ENCODE measurements around the gene SLC9C1.
"Not testable (repeated sequence)": the region's sequence is repeated elsewhere in the genome, so short reads cannot be mapped to it uniquely, and the experiment has no call there.

Gene SLC9C1

DNA sequence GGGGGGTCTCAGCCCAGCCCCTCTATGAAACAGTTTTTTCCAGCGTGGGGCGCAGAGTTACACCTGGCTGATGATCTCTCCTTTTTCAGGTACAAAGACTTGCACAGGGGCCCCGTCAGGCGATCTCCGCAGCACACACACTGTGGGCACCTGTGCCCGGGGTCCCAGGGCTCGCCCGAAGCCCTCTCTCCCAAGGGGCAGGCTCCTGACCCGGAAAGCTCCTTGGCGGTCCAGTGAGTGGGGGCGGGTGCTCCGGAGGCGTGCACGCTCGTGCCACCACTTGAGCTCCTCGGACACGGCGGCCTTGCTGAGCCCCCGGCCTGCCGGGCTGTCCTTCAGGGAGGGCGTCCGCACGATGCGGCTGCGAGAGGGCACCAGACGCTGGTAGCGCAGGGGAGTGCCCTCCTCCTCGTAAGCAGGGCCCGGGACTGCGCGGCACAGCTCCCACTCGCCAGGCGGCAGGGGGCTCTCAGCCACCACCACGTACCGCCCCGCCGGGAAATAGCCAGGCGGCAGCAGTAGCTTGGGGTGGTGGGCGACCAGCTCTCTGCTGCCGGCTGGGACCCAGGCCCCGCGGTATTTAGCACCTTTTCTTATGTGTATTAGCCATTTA lies 108.5 kb downstream of the SLC9C1 start:
- not testable (repeated sequence) for DNase-seq

DNA sequence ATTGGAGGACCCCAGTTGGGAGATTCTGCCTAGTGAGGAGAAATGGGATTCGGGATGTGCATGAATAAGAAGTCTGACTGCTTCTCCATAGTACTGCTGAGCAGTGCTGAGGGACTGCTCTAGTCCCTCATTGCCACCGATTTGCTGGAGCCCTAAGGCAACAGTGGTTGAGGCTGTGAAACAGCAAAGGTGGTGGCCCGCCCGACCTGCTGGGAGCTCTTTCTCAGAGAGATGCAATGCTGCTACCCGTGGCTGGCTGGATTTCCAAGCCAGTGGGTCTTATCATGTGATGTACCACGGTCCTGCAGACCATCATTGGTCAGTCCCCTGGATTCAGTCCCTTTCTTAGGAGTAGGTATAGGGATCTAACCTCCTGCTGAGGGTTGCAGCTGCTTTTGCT lies 118.4 kb downstream of the SLC9C1 start:
- no peak for DNase-seq

DNA sequence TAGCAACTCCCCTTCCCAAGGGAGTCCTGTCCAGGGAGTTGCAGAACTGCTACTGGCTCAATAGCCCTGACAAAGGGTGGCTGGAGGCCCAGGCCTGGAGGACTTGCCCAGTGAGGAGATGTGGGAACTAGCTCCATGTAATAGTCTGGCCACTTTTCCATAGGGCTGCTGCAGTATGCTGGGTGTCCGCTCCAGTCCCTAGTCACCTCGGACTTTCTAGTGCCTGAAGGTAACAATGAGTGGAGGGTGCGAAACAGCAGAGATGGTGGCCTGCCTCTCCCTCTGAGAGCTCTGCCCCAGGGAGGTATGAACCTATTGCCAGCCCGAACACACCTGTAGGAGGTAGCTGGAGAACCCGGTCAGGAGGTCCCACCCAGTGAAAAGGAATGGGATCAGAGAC lies 119.0 kb downstream of the SLC9C1 start:
- no peak for DNase-seq

DNA sequence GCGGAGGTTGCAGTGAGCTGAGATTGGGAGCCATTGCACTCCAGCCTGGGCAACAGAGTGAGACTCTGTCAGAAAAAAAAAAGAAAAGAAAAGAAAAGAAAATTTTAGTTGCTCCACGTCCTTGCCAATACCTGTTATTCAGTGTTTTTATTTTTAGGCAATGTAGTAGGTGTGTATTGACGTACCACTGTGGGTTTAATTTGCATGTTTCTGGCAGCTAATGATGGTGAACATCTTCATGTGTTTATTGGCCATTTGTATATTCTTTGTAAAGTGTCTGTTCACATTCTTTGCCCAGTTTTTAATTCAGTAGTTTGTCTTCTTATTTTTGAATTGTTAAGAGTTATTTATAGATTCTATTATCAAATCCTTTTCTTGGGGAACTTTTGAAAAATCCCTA lies 122.9 kb downstream of the SLC9C1 start:
- DNase-seq, result no peak

DNA sequence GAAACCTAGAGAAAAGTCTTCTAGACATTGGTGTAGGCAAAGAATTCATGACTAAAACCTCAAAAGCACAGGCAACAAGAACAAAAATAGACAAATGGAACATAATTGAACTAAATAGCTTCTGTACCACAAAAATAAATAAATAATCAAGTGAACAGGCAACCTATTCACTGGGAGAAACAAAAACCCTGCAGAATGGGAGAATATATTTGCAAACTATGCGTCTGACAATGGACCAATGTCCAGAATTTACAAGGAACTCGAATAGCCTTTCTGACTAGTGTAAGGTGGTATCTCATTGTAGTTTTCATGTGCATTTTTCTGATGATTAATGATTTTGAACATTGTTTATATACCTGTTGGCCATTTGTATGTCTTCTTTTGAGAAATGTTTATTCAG lies 124.0 kb downstream of the SLC9C1 start:
- DNase-seq, result no peak

DNA sequence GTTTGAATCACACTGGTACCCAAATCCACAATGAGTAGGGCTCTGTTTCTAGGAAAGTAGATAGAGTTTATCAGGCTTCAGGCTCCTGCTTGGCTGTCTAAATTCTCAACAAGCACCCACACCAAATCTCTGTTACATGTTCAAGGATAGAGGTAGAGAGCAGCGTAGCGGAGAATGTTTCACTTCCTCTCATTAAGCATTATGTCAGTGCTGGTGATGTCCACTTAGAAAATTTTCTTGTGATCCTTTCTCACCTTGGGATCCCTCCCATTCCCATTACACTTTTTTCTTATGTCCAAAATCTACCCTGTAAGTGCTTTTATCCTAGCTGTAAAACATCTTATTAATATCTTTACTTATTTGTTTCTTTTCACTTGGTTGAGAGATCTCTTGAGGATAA lies 126.3 kb downstream of the SLC9C1 start:
- DNase-seq, result no peak

DNA sequence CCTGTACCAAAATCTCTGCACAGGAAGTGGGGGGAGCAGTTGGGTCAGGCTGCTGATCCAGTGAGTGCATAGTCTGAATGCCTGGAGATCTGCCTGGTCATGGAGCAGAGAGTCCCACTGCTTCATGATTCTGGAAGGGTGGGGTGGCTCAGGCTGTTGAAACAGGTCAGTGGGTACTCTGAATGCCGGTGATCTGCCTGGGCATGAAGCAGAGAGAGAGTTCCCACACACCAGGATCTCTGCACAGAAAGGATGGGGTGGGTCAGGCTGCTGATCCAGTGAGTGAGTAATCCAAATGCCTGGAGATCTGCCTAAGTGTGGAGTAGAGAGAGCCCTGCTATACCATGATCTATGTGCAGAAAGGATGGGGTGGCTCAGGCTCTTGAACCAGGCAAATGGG lies 144.9 kb downstream of the SLC9C1 start:
- DNase-seq, result no peak

DNA sequence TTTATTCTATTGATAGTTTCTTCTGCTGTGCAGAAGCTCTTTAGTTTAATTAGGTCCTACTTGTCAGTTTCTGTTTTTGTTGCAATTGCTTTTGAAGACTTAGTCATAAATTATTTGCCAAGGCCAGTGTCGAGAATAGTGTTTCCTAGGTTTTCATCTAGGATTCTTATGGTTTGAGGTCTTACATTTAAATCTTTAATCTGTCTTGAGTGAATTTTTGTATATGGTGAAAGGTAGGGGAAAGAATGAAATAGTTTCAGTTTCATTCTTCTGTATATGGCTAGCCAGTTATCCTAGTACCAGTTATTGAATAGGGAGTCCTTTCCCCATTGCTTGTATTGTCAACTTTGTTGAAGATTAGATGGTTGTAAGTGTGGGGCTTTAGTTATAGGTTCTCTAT lies 150.3 kb downstream of the SLC9C1 start:
- no peak for DNase-seq

DNA sequence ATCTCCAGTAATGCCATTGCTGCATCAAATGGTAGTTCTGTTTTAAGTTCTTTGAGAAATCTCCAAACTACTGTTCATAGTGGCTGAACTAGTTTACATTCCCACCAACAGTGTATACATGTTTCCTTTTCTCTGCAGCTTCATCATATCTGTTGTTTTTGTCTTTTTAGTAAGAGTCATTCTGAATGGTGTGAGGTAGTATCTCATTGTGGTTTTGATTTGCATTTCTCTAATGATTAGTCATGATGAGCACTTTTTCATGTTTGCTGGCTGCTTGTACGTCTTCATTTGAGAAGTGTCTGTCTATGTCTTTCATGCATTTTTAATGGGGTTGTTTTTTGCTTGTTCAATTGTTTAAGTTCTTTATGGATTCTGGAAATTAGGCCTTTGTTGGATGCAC lies 150.8 kb downstream of the SLC9C1 start:
- no peak for DNase-seq

DNA sequence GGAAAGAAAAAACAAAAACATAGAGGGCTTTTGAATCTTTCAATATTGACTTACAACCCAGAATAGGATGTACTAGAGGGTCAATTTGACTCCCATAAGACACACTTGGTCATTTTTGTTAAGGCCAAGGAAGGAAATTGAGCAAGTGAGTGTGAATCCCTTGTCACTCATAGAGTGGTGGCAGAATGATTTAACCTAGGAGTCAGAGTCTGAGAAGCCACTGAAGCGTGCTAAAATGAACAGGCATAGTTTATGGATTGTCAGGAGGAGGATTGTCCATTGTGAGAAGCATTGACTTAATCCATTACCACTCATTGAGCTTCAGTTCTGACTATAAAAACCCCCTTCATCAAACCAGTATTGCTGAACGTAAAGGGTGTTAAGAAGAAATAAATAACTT lies 152.7 kb downstream of the SLC9C1 start:
- DNase-seq, result no peak

DNA sequence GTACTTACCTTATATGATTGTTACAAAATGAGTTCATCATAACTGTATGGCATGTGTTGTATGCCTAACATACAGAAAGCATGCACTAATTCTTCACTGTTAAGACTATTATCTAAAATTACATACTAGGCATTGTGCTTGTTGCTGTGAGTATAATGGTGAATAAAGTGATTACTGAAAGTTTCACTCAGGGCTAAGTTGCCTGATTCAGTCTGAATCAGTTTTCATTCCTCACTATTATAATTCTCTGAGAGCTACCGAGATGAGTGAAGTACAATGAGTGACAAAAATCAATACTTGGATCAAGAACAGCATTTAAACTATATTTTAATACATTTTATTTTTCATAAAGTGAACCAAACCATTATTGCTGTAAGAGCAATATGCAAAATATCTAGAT lies 153.4 kb downstream of the SLC9C1 start:
- DNase-seq, result no peak

DNA sequence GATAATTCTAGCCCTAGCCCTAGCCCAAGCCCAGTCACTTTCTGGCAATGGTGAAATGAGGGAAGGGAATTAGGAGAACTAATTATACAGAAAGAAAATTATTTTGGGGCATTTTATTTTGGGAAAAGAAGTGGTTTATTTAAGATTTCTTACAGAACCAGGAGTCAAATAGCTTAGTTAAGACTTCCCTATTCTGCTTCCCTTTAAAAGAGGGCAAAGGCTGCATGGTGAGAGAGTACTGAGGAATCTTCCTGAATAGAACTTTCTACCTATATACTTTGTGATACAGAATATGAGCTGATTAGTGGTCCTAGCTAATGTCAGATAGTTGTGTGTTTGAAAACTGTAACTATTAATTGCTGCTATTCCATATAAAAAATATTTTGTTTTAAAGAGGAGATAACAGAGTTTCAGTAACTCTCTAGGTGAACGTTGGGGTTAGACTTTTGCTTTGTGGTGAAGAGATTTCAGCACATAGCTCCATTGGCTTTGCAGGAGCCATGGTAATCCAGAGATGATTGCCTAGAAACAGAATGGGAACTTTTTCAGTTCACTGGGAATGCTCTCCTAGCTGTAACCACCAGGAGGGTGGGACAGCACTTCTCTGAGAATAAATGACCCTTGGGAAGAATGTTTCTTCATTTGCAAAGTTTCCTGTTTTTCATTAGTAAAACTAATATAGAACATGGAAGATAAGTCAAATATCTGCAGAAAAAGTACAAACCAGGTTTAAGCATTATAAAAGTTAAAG lies 155.6 kb downstream of the SLC9C1 start:
- no peak for DNase-seq

DNA sequence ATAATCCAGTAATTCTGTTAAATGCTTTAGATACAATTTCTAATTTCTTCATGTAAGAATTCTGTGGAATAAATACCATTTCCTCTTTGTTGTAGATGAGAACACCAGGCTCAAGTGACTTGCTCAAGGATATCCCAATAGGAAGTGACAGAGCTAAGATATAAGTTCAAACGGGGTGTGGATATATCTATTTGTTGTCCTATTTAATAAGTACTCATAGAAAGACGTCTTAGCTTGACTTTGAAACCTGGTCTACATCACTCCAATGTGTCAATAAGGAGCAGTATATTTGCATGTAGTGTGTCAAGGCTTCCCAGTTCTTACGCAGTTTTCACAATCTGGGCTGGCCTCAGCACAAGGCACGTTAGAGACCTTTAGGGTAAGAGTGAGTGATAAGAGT lies 156.2 kb downstream of the SLC9C1 start:
- DNase-seq, result no peak

DNA sequence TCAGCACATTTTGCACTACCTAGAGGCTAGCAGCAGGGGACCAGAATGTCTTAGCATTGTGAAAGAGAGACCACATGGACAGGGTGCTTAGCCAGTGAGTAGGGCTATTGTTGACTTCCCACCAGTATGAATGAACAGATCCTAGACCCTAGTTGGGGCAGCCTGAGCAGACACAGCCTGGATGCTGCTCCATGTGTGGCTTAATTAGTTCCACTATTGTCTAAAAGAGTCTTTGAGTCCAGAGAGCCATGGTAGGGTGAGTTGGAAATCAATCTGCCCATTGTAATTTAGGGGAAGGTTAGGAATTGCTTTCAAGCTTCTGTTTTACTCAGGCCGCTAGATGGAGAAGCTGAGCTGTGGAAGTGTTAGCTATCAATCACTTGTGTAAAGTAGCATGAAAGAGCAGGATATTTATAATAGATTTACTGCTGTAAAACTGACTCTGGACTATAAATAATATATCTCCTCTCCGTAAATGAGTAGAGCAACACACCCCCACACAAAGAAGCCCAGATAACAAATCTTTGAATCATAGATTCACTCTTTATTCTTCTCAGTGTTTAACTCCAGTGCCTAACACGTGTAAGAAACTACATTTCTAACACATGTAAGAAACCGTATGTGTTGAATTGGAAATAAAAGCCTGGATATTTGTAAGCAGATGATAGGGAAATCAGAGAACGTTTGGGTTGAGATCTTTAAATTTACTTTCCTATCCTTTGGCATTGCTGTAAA lies 156.9 kb downstream of the SLC9C1 start:
- DNase-seq, result peak in 1 of 2 experiments; percentile 47

DNA sequence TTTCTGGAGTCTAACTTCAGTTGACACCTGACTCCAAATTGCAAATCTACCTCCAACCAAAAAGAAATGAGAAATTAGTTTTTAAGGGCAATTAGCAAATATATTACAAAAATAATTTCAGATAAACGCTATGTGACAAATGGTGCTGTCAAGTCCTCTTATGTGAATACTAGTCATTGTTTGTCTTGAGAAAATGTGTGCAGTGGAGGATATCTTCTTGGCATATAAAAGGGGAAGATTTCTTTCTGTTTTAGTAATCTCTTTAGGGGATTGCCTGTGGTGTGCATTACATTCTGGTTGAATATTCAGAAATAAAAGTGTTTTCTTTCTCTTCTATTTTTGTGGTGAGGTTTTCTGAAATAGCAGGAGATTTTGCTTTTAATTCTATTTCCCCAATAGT lies 158.0 kb downstream of the SLC9C1 start:
- DNase-seq, result no peak

DNA sequence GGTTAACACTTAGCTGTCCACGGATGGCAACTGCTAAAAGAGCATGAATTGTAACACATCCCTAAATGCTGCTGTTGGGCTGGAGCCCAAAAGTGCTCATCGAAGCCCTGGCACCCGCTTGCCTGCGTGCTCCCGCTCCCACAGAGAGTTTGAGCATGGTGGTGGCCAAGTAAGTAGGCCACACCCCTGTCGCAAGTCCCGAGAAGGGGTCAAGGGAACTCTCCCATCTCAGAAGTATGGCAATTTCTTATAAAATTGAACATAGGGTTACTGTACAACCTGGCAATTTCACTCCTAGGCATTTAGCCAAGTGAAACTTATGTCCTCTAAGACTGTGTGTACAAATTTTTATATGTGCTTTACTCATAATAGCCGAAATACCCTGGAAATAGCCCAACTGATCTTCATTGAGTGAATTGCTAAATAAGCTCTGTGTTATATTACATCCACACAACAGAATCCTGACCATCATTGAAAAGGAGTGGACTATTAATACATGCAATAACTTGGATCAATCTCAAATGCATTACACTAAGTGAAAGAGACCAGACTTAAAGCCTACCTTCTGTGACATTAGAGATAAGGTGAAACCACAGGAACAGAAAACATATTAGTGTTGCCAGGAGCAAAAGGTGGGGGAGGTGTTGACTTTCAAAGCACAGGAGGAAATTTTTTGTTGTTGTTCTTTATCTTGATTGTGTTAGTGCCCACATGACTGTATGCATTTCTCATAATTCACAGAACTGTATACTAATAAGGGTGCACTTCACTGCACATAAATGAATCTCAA lies 159.5 kb downstream of the SLC9C1 start:
- DNase-seq, result no peak

DNA sequence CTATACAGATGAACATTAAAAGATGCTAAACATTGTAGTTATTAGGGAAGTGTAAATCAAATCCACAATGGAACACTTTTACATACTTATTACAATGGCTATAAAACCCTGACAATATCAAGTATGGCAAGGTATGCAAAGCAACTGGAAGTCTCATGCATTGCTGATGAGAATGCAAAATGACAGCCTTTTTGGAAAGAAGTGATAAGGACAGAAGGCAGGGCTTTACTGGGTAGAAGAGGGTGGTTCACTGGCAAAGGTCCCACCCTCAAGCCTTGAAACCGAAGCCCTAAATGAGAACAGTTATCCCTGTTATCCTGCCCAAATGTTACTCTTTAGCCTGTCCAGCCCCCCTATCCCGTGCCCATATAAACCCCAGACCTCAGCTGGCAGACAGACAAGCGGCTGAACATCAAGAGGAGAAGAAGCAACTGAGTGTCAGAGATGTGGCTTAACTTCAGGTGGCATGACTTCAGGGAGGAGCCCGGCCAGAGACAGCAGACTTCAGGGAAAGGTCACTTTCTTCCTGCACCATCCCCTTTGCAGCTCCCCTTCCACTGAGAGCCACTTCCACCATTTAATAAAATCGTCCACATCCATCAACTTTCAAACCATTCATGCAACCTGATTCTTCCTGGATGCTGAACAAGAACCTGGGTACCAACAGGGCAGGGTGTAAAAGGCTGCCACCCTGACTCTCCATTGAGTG lies 160.2 kb downstream of the SLC9C1 start:
- DNase-seq, result no peak

DNA sequence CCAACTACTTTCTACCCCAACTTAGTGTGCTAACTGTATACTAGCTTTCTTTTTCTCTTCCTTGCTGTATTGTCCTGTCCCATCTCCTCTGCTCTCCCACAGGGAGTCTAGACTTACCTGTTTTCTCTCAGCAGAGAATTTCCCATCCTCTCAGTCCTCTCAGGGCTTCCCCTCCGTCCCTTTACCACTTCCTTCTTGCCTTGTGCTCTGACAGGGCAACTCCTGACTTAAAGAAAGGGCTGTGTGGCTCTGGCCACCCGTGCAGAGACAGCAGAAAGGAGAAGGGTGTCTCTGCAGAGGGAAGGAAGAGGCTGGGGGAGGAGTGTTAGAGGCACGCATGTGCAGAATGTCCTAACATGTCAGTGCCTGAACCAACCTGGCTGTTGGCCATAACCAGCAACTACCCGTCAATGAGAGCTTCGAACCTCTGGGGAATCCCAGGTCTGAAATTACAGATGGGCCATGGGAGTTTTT lies 161.0 kb downstream of the SLC9C1 start, which contains the start of gene GCSAM:
Gene GCSAM (minus strand): TSS at position 274 of the 474 bp plus-strand sequence. CDS start 128 bp downstream, at position 146.
- peak; percentile 68 to 71 for DNase-seq

DNA sequence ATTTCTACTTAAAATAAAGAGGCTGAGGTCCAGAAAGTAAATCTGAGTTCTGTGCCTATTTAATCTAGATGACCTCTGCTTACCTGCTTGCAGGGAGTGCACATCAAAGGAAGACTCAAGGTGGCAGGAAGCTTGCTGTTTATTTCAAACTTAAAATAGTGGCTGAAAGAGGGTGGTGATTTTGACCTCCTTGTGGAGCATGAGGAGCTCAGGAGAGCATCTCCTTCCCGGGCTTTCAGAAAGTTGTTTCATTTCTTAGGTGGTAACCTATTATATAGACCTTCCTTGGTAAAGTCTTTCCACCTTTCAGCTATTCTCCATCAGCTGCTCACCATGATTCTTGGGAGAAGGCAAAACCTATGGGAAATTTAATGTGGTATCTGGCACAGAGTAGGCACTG lies 161.5 kb downstream of the SLC9C1 start:
- no peak for DNase-seq

DNA sequence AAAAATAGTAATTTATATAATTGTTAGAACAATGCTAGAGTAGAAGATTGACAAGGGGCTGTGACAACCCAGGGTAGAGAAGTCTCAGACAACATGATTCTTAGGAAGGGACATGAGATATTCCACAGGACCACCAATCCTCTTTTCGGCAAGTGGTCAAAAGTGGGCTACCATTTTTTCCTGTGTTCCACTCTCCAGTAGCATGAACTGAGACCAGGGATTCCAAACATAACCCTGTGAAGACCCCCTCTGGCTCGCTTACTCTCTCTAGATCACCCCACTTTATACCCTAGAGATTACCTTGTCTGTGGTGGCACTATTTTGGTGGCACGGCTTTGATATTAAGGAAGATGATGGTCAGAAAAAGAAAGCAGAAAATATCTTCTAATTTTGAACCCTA lies 161.9 kb downstream of the SLC9C1 start:
- no peak for DNase-seq

DNA sequence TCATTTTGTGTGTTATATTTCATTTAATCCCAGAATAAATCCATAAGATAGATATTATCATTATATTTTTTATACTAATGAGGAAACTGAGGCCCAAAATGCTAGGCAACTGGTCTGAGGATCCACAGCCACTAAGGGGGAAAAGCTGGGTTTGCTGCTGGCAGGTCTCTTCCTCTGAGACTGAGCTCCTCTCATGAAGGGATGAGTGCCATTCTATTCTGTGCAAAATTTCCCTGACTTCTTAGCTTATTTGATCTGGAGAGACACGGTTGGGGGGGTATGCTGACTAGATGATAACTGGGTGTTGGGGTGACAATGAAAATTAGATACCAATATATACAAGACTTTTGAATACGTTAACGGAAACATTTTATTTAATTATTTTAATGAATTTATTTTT lies 162.9 kb downstream of the SLC9C1 start:
- DNase-seq, result no peak

DNA sequence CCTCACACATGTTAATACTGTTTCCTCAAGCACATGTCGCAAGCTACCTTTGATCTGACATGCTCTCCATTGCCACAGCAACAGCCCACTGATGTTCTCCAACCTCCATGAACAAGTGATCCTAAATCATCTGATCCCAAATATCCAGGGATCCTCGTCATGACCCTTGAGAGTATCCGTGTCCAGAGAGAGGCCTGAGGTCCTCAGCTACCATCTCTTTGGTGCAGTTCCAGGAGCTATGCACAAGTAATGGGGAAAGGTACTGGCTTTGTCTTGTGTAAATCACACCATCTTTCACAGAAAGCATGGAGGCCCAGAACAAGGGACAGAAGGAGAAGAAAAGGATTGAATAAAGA lies 163.4 kb downstream of the SLC9C1 start:
- no peak for DNase-seq

Measured in activated T-cell treated with anti-CD3 and anti-CD28 coated beads, Interleukin-2, amount 50 U/mL, for 48 hours (primary cell).